NCI-H2227 (cell line): Measurements from ENCODE around the gene RAD18.

Experiments
- DNase-seq: peaks from one replicate; lab custom pipeline; 2025; ENCODE audit not compliant: unreplicated experiment; lab: John Stamatoyannopoulos, UW

RAD18 gene

GRCh38 chr3:8985876-8986275 is 22.6 kb upstream of the RAD18 start:
- DNase-seq = no peak

DNA sequence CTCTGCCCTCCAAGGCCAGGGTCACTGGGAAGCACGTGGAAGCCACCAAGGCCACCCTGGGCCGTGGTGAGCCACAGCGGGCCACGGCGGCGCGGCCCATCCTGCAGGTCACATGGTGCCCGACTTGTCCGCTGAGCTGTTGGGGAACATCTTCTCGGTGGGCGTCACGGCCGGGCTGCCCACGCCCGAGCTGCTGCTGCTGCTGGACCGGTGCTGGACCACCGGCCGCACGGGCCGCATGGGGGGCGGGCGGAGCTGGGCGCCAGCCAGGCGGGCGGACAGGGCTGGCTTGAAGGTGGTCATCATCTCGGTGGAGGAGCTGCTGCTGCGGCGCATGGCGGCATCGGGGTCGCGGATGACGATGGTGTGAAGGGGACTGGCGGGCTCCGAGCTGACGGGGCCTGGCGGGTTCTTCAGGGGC is 22.1 kb upstream of the RAD18 start:
- no peak for DNase-seq

DNA sequence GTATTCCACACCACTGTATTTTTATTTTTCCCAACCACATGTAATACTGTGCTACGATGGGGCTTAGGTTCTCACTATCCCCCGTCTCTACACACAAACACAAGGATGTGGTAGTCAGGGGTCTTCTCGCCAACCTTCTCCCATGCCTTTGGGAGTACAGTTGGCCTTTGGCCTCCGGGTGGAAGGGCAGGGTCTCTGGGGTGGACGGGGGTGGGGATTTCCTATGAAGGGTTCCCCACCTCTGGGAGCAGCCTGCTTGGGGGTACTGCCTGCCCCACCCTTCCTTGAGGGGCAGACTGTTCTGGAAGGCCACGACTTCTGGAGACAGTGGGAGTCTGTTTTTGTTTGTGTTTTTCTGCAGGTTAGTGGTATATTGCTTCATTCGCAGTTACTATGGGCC is 21.3 kb upstream of the RAD18 start:
- DNase-seq = no peak

- DNase-seq = no peak
Observed at GRCh38 chr3:8984081-8984480, 20.8 kb upstream of the RAD18 start.

- no peak for DNase-seq
Observed at GRCh38 chr3:8983591-8983990, 20.3 kb upstream of the RAD18 start.

DNA sequence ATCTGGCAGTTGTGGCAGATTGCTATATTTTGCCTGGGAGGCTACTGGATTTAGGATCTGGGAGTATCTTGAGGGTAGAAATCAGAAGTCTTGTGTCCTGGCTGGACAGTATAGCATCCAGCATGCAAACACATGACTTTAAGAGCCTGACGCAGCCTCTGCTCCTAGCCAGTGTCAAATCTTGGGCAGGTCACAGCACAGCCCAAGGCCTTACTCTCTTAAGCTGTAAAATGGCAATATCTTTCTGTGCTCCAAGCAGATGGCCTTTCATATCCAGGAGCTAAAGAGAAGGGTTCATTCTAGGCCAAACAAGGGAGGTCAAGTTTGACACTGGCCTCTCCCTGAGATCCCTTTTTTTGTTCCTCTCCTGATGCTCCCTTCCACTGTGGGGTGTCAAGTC is 19.8 kb upstream of the RAD18 start:
- no peak for DNase-seq

GRCh38 chr3:8982509-8982908 is 19.2 kb upstream of the RAD18 start:
- DNase-seq = no peak

DNA sequence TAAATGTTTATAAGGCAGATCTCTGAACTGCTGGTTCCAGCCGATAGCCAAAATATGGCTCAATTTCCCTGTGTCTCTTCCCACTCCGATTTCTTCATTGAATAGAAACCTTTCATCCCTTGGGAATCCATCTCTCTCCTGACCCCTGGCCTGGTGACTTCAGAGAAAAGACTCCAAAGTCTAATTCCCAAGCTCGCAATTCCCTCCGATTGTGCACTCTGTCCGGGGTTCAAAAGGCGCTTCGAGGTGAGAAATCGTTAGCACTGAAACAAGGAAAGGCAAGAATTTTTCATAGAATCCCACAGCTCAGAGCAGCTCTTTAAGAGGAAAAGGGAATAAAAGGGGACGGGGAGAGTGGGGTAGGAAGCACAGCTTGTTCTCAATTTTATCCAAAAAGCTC is 18.4 kb upstream of the RAD18 start:
- no peak for DNase-seq

DNA sequence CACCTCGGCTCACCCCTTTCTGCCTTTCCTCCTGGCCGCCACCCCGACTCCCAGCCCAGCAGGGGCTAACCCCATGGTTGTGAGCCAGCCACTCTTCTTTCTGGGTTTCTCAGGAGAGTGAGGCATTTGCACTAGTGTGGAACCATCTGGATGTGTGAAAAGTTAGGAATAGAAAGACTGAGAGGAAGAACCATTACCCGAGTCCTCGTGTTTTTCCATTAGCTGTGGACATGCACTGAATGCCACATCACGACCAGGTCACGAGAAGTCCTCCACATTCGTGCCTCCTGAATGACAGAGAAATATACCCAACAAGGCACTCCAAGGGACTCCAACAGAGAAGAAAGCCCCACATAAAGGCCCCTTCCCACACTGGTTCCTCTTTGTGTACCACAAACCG is 18.0 kb upstream of the RAD18 start:
- DNase-seq = no peak

- no peak for DNase-seq
Observed at GRCh38 chr3:8980756-8981257, 17.5 kb upstream of the RAD18 start.

DNA sequence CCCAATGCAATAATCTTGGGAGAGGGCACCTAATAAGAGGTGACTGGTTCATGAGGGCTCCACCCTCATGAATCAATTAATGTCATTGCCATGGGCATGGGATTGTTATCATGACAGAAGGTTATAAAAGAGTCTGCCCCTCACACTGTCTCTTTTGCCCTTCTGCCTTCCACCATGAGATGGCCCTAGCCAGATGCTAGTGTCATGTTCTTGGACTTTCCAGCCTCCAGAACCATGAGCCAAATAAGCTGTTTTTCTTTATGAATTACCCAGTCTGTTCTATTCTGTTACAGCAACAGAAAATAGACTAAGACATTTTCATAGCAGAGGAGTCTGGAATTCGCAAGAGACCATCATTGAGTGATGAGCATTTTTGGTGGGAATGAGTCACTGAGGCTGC is 16.0 kb upstream of the RAD18 start:
- no peak for DNase-seq

DNA sequence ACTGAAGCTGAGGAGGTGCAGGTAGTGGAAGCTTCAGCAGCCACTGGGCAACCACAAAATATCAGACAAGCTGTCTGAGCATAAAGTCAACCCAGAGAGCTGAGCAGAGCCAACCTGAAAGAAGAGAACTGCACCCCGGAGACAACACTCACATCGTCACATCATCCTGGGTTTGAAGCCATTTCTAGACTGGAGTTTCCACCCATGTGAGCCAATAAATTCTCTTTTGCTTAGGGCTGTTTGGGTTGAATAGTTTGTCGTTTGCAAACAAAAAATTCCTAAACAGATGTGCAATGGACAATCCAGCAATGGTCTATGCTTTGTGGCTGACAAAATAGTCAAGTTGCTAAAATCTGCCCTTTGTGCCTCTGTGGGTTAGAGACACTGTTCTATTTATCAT is 15.3 kb upstream of the RAD18 start:
- DNase-seq = no peak

- no peak for DNase-seq
Observed at GRCh38 chr3:8976540-8977182, 13.4 kb upstream of the RAD18 start.

- no peak for DNase-seq
Observed at GRCh38 chr3:8975081-8976020, 12.1 kb upstream of the RAD18 start.

DNA sequence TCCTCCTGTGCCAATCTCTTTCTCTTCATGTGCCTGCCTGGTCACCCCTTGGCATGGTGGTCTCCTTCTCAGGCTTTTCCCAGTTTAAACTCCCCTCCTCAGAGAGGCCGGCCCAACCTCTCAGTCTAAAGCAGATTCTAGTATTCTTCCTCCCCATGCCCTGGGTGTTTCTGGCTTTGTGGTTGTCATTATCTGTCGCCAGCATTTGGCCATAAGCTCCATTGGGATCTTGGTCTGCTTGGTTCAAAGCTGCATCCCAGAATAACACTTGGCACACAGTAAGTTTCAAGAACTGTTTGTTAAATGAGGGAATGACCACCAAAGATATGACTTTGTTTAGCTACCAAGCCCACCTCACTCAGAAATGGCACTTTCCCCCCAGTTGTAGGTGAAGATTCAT is 11.2 kb upstream of the RAD18 start:
- DNase-seq = no peak

DNA sequence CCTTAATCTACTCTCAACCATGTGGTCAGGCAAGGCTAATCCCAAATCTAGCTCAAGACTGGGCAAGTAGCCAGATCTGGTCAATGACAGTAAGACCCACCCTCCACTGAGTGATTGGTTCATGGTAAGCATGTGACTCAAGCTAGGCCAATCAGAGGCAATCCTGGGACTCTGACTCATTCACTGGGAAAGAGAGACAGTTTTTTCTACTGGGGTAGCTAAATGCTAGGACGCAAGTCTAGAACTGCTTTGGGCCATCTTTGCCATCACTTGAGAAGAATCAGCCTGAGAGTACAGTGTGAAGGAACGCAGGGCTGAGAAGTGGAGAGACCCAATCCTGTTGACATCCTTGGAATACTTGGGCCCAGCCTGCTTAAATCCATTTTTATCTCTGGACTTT is 9.4 kb upstream of the RAD18 start:
- DNase-seq = peak; percentile 14

DNA sequence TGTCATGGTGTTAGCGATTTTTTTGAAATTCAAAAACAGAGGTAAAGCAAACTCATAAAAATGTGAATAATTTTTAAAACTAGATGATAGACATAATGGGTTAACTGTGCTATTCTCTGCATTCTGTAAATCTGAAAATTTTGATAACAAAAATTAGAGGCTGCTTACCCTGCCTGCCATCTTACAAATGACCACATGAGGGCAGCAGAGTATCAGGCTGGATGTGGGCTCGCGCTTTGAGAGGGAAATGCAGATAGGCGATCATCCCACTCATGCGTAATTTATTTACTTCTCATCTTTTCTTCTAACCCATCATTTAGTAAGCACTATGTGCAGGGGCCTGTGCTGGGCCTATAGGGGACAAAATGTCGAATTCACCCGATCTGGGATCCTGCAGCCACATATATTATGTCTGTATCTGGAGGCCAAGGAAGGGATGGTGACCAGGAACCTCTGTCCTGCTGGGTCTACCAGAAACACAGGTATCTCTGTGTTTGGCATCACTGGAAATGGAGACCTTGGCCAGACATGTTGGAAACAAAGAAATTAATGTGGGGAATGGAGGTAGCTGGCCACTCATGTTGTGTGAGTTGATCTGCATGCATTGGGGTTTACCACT is 7.8 kb upstream of the RAD18 start:
- DNase-seq = peak; percentile 74

DNA sequence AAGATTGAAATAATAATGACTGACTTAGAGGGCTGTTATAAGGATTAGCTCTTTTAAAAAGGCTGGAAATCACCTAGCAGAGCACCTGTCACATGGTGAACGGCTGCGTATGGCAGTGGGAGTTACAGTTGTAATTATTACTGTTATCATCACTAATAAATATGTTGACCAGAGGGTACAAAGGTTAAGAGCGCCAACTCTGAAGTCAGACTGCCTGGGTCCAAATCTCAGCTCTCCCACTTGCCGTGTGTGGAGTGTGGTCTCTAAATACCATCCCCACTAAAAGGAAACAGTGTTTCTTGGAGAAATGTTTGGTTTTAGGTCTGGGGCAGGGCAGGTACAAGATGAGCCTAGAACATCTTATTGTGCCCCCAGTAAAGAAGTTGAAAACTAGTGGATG is 6.0 kb upstream of the RAD18 start:
- DNase-seq = no peak

DNA sequence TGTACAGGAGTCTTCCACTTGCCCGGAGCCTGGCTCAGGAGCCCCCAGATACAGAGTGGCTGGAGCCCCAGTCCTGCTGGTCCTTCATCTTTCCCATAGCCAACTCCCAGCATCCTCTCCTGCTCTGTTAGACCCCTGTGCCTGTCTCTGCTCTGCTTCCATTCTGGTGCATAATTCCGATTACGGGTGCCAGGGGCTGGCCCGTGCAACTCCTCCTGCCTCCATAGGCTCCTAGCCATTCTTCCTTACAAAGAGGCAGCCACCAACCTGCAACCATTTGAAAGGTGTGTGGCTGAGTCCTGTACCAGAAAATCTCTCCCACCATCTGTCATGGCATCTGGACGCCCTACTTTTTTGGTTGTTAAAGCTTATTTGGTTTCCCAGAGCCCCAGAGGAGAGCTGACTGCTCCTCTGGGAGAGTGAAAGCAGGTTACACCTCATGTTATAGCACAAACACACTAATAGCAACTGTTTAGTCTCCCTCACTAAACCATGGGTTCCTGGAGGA is 5.2 kb upstream of the RAD18 start:
- DNase-seq = no peak

- DNase-seq = no peak
Observed at GRCh38 chr3:8967553-8967952, 4.3 kb upstream of the RAD18 start.

- no peak for DNase-seq
Observed at GRCh38 chr3:8966820-8967348, 3.6 kb upstream of the RAD18 start.
